Measurements from ENCODE around the gene HOXB7. TPM values are rescaled to one million over a fixed set of nuclear protein-coding genes. Genes with fewer than 3 reads are reported as not detected.
A peak's percentile ranks its signal among the peaks of the same experiment; 100 is the strongest.

Gene HOXB7
- total RNA-seq, 1 donor from 2014 or later: 0.50 TPM

DNA sequence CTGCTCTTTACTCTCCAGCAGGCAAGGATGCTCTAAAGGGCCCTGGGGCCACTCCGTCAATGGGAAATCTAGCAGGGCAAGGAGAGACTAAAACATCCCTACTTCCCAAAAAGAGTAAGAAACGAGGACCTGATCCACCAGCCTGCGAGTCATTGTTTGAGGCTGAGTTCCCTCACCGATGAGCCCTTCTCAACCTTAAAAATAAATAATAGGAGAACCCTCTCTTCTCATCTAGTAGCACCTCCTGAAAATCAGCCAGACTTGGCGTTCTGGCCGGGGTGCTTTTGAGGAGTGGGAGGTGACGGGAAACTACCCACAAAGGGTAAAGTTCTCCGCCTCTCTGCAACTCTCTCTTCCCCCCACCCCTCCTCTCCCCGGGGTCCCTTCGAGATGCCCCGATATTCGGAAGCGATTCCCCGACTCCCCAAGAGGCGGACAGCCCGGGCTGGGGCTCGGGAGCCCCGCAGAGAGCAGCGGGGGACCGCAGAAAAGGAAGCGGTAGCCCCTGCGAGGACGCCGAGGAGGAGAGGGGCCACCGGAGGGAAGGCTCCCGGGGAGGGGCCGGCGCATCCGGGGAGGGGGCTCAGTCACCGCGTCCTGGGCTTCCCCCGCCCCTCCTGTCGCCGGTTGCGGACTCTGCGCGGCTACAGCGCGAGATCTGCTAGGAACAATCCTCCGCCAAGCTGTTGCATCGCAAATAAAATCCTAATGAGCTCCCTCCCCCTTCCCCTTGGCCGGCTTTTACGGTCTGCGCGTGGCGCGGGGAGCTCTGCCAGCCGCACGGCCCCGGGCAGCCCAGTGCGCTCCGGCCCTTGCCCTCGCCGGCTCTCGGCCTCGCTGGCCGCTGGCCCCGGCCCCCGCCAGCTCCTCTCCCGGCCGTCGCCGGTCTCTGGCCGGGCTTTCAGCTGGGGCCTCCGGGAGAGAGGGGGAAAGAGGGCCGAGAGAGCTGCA is 14.0 kb upstream of the HOXB7 start:
- DNase-seq (ENCODE audit: low spot score) (no peak), ATAC-seq (peak; percentile 73)

DNA sequence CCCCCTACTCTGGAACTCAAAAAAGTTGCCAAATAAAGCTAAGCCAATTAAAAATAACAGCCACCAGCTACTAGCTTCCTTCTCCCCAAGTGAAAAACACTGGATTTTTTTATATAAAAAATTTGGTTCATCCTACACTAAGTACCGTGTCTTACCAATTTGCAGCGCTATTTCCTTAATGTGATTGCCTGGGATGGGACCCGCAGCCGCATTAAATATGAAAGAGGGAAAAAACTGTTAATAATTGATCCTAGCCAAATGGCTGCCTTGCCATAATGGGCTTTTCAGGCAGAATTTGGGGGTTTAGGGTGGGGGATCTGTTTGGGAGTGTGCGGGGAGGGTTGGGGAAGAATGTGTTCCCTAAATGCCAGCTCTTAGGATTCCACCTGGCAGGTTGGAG is 13.3 kb upstream of the HOXB7 start:
- DNase-seq (ENCODE audit: low spot score) (no peak), ATAC-seq (no peak)

DNA sequence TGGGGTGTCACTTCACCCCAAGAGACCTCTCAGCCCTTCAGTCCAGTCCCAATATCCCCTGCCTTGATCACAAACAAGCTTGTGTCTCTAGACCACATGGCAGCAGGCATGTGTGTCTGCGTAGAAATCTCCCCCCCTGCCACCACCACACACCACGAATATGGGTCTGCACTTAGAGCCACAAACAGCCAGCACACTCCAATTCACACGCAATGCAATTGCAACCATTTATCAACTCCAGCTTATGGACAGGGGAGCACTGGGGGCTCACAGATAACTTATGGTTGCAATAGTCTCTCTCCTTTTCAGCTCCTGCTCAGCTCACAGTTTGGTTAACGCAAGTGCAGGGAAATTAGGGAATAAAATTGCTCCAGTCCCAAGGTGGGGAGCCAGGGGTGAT is 12.8 kb upstream of the HOXB7 start:
- ATAC-seq (no peak), DNase-seq (ENCODE audit: low spot score) (no peak)

DNA sequence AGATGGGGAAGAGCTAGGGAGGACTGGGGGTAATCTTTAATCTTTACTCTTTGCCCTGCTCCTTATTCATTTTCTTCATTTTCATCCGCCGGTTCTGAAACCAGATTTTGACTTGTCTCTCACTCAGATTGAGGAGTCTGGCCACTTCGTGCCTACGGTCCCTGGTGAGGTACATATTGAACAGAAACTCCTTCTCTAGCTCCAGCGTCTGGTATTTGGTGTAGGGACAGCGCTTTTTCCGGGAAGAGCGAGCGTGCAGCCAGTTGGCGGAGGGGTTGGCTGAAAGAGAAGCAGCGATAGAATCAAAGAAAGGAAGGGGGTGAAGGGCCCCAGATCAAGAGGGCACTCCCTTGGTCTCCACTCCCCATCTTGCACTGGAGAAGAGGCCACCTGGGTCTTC is 12.0 kb upstream of the HOXB7 start:
- ATAC-seq: no peak
- no peak for DNase-seq (ENCODE audit: low spot score)

DNA sequence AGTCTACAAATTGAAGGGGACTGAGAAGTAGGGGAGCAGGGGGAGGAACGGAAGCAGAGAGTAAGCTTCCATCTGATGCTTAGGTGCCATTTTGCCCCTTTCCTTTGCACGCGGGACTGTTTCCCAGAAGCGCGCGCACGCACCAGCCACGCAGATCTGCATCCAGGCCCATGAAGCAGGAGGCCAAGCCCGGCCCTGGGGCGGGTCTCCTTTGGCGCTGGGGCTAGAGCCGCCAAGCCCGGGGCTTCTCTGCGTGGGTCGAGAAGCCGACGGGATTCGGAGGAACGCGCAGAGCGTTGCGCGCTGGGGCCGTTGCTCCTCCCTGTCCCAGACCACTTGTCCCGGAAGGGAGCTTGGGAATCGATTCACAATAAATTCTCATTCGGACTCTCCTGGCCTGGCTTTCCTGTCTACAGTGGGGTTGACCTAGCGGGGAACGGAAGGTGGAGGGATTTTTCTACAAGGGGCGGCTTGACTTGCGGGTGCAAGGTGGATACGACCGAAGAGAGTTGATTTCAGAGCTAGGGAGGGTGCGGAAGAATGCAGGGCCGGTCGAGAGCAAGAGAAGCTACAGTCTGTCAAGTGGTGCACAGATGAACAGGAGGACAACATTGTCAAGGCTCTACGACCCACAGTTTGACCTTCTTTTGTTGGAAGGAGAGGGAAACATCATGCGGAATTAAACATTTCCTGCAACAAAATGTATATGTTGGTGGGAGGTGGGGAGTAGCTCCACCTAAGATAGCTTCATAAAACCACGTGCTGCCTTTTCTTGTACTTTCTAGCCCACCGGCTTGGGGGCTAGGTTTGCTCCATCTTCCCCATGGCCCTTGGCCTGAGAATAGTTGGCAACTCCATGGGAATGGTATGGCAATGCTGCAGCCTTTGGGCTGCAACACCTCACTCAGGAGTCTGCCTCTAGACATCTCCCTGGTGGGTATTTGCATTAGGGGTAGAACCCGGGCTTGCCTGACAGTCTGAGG is 10.9 kb upstream of the HOXB7 start:
- ATAC-seq: no peak
- DNase-seq (ENCODE audit: low spot score): no peak

DNA sequence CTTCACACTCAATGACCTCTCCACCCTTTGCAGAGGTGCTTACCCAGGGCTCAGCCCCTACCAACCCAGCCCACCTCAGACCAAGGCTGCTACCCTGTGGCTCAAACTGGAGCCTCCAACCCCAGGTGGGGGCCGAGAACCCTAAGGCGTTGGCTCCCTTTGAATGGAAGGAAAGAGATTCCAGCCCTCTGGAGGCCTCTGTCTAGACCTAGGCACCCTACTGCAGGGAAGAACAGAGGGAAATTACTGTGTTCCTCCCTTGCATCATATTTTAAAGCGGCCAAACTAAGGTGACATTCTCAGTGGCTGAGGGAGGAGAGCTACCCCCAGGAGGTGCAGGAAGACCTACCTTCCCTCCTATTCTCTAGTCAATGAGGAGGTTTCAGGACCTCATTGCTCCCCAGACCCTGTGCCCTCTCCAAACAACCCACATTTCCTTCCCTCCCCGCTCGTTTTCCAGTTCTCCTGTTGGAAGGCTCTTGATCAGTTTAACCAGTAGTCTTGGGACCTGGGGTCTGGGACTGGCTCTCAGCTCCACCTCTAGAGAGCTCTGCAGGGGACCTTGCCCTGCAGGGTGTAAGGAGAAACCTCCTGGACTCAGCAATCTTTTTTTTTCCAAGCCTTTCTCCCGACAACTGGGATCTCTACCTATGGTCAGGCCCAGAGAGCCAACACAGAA is 9.8 kb upstream of the HOXB7 start:
- ATAC-seq: no peak
- DNase-seq (ENCODE audit: low spot score): no peak

DNA sequence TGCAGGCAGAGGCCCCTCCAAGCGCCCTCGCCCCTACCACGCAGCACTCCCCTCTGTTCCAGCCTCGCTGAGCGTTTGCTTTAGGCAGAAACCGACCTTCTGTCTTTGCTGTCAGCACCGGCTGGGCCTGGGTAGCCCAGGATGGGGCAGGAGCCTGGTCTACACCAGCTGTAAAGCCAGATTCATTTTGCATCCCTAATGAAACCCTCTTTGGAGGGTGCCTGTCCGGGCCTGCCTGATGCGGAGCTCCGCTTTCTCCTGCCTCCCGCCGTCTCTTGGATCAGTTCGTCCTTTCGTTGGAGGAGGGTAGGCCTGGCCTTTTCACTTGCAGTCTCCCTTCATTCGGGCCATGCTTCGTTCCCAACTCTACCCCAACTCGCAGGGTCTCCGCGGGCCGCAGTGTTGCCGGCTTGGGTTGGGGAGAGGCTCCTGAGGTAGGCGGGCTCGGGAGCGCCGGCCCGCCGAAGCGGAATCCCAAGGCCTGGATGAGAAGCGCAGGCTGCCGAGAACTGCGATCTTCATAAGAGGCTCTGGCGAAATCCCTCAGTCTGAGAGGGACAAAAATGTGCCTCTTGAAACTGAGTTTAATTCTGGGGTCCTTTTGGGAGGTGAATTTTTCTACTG is 9.1 kb upstream of the HOXB7 start:
- DNase-seq (ENCODE audit: low spot score) (no peak), ATAC-seq (no peak)

DNA sequence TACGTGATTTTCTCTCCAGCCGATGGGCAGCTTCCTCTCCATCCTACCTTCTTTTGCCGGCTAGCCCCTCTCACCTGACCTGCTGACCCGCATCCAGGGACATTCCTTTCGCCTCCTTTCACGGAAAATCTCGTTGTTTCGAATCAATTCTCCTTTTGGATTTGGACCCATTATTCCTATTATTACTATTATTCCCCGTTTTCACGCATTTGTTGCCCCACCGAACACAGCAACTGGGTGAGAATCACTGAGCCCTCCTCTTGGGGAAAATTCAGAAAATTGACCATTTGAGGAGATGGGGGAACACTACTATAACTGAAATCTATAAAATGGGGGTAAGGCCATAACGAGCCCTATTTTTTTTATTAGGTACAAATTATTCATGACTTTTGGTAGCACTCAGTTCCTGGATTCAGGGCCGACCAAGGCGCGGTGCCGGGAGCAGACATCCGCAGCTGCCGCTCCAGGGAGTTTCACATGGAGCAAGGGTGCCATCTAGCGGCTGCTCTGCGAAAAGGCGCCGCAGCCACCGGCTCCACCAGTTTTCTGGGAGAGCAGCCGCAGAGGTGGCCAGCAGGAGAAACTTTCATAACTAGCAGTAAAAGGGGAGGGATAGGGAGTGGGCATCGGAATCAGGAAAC is 7.6 kb upstream of the HOXB7 start:
- ATAC-seq (peak; percentile 99), DNase-seq (ENCODE audit: low spot score) (peak; percentile 83)

DNA sequence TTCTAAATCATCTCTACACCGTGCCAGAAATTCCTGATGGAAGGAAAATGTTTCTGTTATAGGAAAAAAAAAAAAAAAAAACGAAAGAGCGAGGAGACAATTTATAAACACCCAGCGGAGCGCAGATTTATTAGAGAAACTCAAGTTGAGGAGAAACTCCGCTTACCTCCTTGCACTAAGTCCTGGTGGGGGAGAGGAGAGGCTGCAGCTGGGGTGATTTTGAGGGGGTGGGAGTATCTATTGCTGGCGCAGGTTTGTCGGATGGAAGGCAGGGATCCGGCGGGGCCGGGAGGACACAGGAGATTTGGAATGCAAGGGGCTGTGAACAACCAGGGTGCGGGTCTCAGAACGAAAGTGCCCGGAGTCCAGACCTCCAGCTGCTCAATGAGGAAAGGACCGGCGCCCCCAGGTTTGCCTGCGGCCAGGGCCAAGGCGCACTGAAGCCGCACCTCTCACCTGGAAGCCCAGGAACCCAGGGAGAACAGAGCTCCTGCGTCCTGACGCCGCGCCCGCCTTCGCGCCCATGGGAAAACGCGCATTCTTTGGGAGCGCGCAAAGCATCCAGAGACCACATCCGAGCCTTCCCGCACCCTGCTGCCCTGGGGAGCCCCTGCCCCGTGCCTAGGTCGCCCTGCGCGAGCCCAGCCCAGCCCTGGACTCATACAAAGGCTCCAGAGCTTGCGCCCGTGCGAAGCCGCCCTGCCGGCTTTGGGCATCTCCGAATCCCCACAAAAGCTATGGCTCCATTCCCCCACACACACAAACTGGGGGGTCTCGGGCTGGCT is 6.8 kb upstream of the HOXB7 start:
- no peak for ATAC-seq
- DNase-seq (ENCODE audit: low spot score): no peak

DNA sequence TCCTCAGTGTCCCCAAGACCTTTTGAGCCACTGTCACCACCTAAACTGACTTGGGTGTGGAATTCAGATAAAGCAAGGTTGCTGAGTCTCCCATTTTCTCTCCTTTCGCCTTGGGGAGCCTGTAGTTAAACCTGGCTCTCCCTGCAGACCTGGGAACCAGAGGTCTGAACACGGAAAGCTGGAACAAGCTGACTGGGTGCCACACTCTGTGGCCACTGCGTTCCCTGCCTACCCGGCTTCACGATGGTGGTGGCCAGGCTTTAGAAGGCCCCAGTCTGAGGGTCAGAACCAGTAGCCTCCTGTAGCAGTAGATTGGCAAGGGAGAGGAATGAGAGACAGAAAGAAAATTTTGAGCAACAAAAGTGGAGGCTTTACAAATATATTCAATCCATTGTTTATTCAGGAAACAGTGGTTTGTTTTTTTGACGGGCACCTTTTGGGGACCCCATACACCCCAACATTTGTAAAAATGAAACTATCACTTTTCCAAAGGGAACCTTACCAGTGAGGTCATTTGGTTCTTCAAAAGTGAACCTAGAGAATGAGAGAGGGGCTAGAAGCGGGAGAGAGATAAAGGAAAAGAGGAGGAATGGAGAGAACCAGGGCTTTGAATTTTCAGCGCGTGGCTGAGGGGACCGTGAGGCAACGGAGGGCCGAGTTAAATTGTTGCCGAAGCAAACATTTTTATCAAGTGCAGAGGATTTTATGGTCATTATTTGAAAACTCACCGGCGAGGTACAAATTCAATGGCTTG is 6.1 kb upstream of the HOXB7 start:
- no peak for DNase-seq (ENCODE audit: low spot score)

DNA sequence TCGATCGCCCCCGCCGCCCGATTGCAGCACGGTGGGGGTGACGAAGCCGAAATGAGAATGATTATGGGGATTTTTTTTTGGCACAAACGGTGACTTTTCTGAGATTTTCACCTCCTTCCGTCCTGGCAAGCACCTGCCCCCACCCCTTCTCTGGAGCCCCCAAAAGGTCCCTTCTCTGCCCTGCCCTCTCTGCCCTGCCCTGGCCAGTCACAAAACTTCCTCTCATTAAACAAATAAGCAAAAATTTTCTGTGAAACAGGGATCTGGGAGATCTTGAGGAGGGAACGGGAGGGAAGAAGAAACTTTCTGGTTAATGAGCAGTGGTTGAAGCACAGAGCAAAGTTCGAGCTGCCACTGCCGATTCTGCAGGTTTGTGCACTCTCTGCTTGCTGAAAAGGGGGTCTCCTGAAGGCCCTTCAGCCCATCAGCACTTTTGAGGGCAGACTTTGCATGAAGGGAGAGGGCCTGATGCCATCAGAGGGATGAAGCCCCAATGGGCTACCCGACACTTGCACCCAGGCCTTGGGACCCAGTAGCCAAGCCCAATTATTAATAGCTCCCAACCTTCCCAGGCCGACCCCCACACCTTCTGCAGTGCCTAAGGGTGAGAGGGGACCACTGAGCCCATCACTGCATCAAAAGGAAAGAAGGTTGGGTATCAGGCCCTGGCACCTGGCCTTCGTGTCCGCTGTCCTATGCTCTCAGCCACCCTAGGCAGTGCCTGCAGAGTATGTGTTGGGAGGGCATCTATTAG is 5.3 kb upstream of the HOXB7 start:
- ATAC-seq: no peak
- DNase-seq (ENCODE audit: low spot score): no peak

More for the DNA sequence above, 6.1 kb upstream of the HOXB7 start:
- no peak for ATAC-seq

DNA sequence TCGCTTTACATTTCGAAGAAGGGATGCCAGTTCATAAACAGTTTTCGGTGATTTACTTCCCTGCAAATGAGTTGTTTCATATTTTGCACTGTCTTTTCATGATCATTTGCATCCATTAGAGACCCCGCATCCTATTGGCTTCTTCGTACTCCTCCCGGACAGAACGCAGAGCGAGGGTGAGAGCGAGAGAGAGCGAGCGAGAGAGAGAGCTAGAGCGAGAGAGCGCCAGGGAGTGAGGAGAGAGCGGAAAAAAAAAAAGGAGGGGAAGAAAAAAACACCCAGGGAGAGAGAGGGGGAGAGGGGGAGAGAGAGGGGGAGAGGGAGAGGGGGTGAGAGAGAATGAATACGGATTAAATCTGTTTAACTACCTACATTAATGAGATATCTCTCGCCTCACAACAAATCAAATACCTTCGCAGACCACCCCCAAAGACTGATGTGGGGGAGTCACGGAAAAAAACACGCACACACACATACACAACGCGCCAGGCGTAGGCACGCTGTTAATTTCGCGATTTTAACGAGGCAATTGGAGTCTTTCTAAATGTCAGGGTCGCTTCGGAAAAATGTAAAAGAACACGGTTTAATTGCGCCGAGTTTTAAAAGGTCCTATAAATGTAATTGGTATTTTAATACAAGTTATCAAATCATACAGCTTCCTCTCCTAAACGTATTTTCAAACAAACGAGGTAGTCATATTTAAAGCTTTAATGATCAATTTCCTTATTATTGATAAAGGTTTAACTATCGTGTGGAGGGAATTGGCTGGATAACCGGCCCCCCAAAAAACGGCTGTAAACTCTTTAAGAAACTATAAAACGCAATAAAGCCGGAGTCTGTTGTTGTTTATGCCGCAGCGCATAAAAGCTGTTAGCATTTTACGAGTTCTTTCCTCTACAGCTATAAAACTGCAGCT is 4.5 kb upstream of the HOXB7 start, which contains the start of gene HOXB8:
TSS of gene HOXB8 (minus strand) at position 246 of the 916 bp plus-strand sequence. CDS start 588 bp downstream, outside the sequence.
- DNase-seq (ENCODE audit: low spot score) (no peak), ATAC-seq (no peak)

DNA sequence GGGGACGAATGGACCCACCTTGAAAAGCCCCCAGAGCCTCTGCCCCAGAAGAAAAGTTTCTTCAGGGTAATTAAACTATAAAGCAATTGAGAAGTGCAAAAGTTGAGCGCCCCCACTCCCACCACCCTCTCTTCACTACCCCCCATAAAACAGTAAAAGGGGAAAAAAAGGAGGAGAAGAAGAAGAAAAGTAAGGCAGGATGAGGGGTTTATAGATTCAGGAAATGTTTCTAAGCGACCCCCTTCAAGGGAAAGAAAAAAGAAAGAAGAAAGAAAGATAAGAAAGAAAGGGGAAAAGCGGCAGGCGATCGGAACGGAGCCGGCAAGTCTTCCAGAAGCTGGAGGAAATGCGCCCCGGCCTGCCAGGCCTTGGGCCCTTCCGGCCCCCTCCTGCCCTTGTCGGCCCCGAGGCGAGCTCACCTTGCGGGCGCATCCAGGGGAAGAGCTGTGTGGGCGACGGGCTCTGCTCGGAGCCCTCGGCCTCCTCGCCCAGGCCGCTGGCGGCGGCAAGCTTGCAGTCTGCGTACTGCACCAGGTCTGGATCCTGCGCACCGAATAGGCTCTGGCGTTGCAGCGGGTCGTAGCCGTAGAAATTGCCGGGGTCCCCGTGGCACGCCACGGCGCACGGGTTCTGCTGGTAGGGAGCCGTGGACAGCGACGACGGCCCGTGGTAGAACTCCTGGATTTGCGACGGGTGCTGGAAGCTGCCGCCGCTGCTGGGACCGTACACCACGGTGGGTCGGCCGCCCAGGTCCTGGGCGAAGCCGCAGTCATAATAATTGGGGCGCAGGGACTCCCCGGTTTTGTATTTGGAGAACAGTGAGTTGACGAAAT is 3.3 kb upstream of the HOXB7 start:
- ATAC-seq (no peak), DNase-seq (ENCODE audit: low spot score) (no peak)

DNA sequence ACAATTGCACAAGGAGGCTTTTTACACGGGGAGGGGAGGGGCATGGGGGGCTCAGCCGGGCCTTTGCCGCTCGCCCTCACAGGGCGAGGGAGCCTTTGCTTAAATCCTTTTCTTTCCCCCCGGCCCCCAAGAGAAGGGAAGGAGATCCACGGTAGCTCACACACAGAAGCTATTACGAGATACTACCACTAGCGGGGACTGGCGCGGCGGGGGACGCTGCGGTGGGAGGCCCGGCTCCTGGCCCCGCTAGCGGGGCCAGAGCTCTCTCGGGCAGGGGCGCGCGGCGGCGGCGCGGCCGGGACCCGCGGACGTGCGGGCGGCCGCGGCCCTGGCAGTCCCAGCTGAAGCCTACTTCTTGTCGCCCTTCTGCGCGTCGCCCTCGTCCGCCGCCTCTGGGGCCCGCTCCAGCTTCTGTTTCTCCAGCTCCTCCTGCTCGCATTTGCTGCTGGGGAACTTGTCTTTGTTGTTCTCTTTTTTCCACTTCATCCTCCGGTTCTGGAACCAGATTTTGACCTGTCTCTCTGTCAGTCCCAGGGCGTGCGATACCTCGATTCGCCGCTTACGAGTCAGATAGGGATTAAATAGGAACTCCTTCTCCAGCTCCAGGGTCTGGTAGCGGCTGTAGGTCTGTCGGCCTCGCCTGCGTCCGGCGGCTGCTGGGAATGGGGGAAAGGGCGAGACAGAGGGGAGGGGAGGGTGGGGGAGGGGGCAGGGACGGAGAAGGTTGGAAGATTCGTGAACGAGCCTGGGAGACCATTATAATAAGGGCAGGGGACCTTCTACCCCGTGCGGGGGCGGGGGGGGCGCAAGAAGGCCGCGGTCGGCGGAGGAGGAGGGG is 2.3 kb upstream of the HOXB7 start:
- peak; percentile 54 for ATAC-seq
- no peak for DNase-seq (ENCODE audit: low spot score)

DNA sequence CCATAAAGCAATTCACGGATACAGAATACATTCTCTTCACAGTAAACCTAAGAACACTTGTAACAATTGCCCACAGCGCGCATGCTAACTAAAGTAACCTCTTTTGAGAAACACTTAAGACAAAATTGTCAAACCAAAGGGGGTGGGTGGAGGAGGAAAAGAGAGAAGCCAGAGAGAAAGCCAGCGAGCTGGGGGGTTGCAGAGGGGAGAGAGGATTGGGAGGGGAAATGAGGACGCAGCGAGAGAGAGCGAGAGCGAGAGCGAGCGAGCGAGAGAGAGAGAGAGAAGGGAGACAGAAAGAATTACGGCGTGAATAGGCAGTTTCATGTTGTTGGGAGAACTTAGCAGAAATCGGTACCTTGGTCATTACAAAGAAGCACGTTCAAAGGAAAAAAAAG is 1.6 kb upstream of the HOXB7 start:
- ATAC-seq: no peak
- DNase-seq (ENCODE audit: low spot score): no peak
